BJ (cell line): ENCODE measurements around the gene NRG3. TPM values are rescaled to one million over a fixed set of nuclear protein-coding genes. Genes with fewer than 3 reads are reported as not detected.
"Not testable (repeated sequence)": the region's sequence is repeated elsewhere in the genome, so short reads cannot be mapped to it uniquely, and the experiment has no call there.

Experiments
- CTCF ChIA-PET: fragments of 350-600 bp; formaldehyde crosslinking; extraction: SDS; loops from one replicate; lab custom pipeline; 2021; ENCODE audit warnings: antibody characterized with exemption, inconsistent platforms; lab: Yijun Ruan, JAX
- POLR2A ChIA-PET: fragments of 300-600 bp; sonication (Branson Sonifier 250); formaldehyde crosslinking; extraction: SDS; loops from one replicate; lab custom pipeline; 2021; ENCODE audit warnings: antibody characterized with exemption; lab: Charles Lee
- DNase-seq: peaks from one replicate; pipeline ENCODE4 v3.0.0-alpha.2; 2011; ENCODE audit warnings: low read depth
- H3K27me3 ChIP-seq: 2 replicates; pipeline ENCODE4 v1.6.0; 2011; ENCODE audit warnings: low read length; ENCODE audit not compliant: control insufficient read depth, insufficient read depth
- H3K36me3 ChIP-seq: 2 replicates; pipeline ENCODE4 v1.5.1; 2011; ENCODE audit warnings: low read length; ENCODE audit not compliant: control insufficient read depth, insufficient read depth
- H3K4me3 ChIP-seq: 2 replicates; pipeline ENCODE4 v1.5.1; 2011; ENCODE audit warnings: low read depth, mild to moderate bottlenecking, control low read depth, low read length
- CTCF ChIP-seq: IDR thresholded peaks from 2 replicates; pipeline ENCODE4 v1.5.1; 2011; ENCODE audit warnings: low read depth, mild to moderate bottlenecking, control low read depth, inconsistent platforms, low read length, moderate library complexity; ENCODE audit not compliant: insufficient read depth
- polyA plus RNA-seq: library from polyadenylated mRNA; depleted of rRNA; stranded (reverse); fragments of >200 nt; gene quantifications from 2 replicates; pipeline ENCODE4 v1.2.3, GENCODE V29; 2011

NRG3 gene
- polyA plus RNA-seq, 1 experiment, result not detected

GRCh38 chr10:82041018-82041417 lies 166.0 kb downstream of the NRG3 start:
- Histone ChIP-seq H3K36me3 (no peaks in the 10 kb centered on the region), H3K4me3 (no peak overlapping the region), H3K27me3 (no peaks in the 10 kb centered on the region)
- DNase-seq, result no peak
- ChIA-PET CTCF (no interaction called here), POLR2A (no interaction called here)
- no peak for TF ChIP-seq CTCF

GRCh38 chr10:82056391-82056790 lies 181.4 kb downstream of the NRG3 start:
- CTCF ChIA-PET, result no interaction called here
- no peaks in the 10 kb centered on the region for H3K36me3 ChIP-seq
- POLR2A ChIA-PET, result no interaction called here
- DNase-seq, result no peak
- TF ChIP-seq CTCF, result no peak
- no peak overlapping the region for H3K4me3 ChIP-seq
- H3K27me3 ChIP-seq, result no peaks in the 10 kb centered on the region

GRCh38 chr10:82067192-82067591 lies 192.2 kb downstream of the NRG3 start:
- DNase-seq, H3K27me3 ChIP-seq, CTCF ChIA-PET, H3K36me3 ChIP-seq, H3K4me3 ChIP-seq, POLR2A ChIA-PET: not testable (repeated sequence)

GRCh38 chr10:82068501-82068900 lies 193.5 kb downstream of the NRG3 start:
- no peak for TF ChIP-seq CTCF
- CTCF ChIA-PET, result no interaction called here
- no peak for DNase-seq
- POLR2A ChIA-PET, result no interaction called here
- Histone ChIP-seq H3K4me3 (no peak overlapping the region), H3K27me3 (no peaks in the 10 kb centered on the region), H3K36me3 (no peaks in the 10 kb centered on the region)

- CTCF ChIA-PET, result no interaction called here
- POLR2A ChIA-PET, result no interaction called here
- TF ChIP-seq CTCF, result no peak
- Histone ChIP-seq H3K4me3 (no peak overlapping the region), H3K27me3 (no peaks in the 10 kb centered on the region), H3K36me3 (no peaks in the 10 kb centered on the region)
- no peak for DNase-seq
Observed at GRCh38 chr10:82071231-82071630, 196.2 kb downstream of the NRG3 start.

GRCh38 chr10:82072124-82072523 lies 197.1 kb downstream of the NRG3 start:
- DNase-seq, result no peak
- CTCF ChIA-PET, result no interaction called here
- Histone ChIP-seq H3K36me3 (no peaks in the 10 kb centered on the region), H3K4me3 (no peak overlapping the region), H3K27me3 (no peaks in the 10 kb centered on the region)
- POLR2A ChIA-PET, result no interaction called here
- no peak for TF ChIP-seq CTCF
